ENCODE results near the gene LEKR1.
"Not testable (repeated sequence)": the region's sequence is repeated elsewhere in the genome, so short reads cannot be mapped to it uniquely, and the experiment has no call there.

LEKR1 gene

DNA sequence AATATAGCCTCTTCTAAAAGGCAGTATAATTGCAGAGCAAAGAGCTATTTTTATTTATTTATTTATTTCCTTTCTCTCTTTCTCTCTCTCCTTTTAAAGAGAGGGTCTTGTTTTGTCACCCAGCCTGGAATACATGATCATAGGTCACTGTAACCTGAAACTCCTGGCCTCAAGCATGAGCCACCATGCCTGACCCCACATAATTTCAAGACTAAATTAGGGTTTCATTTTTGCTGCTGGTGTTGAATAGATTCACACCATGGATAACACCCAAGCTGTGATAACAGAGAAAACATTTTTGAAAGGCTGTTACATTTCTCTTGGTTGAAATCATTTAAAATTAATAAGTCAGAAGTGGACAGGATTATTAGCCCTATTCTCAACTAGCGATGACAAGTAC lies 131.6 kb downstream of the LEKR1 start:
- ChIA-PET CTCF (no interaction called here), POLR2A (no interaction called here)
- no peak for DNase-seq (ENCODE audit: extremely low spot score)
- TF ChIP-seq SUZ12 (IDR thresholded peaks at IDR 0.05) (no peak), FOXM1 (IDR thresholded peaks at IDR 0.05; ENCODE audit: borderline replicate concordance) (no peak), ARNT (IDR thresholded peaks at IDR 0.05) (no peak), HDGF (IDR thresholded peaks at IDR 0.05; ENCODE audit: borderline replicate concordance) (no peak), LEF1 (IDR thresholded peaks at IDR 0.05; ENCODE audit: borderline replicate concordance) (no peak), SP1 (IDR thresholded peaks at IDR 0.05) (no peak)
- TF ChIP-seq, protein P1, sequence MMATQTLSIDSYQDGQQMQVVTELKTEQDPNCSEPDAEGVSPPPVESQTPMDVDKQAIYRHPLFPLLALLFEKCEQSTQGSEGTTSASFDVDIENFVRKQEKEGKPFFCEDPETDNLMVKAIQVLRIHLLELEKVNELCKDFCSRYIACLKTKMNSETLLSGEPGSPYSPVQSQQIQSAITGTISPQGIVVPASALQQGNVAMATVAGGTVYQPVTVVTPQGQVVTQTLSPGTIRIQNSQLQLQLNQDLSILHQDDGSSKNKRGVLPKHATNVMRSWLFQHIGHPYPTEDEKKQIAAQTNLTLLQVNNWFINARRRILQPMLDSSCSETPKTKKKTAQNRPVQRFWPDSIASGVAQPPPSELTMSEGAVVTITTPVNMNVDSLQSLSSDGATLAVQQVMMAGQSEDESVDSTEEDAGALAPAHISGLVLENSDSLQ (IDR thresholded peaks at IDR 0.05): no peak

DNA sequence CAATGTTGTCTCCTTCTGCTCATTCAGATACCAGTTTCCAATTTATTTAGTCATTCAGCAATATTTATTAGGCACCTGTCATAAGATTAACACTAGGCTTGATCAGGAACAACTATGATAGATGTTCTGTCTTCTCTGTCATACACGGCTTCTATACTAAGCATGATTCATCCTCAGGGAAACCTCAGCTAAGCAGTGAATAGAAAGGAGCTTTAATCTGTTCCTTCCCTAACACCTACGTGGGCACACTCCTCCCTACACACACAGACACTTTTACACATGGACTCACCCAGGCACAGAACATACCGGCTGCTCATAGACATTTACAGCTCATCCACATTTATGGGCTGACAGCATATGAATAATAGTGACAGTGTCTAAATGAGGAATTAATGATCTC lies 136.9 kb downstream of the LEKR1 start:
- ChIA-PET POLR2A (no interaction called here), CTCF (no interaction called here)
- no peak for TF ChIP-seq ELF4 (IDR thresholded peaks at IDR 0.05)
- TF ChIP-seq NFRKB (IDR thresholded peaks at IDR 0.05): no peak
- no peak for TF ChIP-seq SP1 (IDR thresholded peaks at IDR 0.05)
- TF ChIP-seq, protein P1 (IDR thresholded peaks at IDR 0.05): no peak
- no peak for TF ChIP-seq CTBP1 (IDR thresholded peaks at IDR 0.05; ENCODE audit: borderline replicate concordance)
- no peak for TF ChIP-seq TARDBP (IDR thresholded peaks at IDR 0.05)
- TF ChIP-seq BHLHE40 (IDR thresholded peaks at IDR 0.05; ENCODE audit: borderline replicate concordance): no peak
- TF ChIP-seq ZNF384 (IDR thresholded peaks at IDR 0.05): no peak
- TF ChIP-seq HDGF (IDR thresholded peaks at IDR 0.05; ENCODE audit: borderline replicate concordance): no peak
- TF ChIP-seq SUZ12 (IDR thresholded peaks at IDR 0.05): no peak
- DNase-seq (ENCODE audit: extremely low spot score): no peak

DNA sequence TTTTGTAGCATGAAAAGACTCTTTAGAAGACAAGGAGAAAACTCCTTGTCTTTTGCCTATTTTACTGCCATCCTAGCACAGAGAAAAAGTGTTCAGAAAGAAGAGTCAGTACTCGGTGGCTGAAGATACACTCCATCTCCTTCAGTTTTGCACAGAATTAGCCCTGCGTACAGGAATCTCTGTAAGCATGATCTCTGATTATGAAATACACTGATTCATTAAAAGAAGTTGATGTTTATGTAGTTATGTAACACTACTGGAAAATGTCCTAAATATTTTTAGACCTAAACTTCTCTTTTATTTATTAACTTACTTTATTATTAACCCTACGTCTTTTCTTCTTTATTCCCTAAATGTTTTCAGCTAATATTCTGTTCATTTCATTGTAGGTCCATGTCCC lies 138.4 kb downstream of the LEKR1 start:
- no peak for DNase-seq (ENCODE audit: extremely low spot score)
- TF ChIP-seq LEF1 (IDR thresholded peaks at IDR 0.05; ENCODE audit: borderline replicate concordance) (no peak), SP1 (IDR thresholded peaks at IDR 0.05) (no peak), ELF4 (IDR thresholded peaks at IDR 0.05) (no peak), FOXA1 (IDR thresholded peaks at IDR 0.05) (no peak), ZNF384 (IDR thresholded peaks at IDR 0.05) (no peak), SUZ12 (IDR thresholded peaks at IDR 0.05) (no peak), TARDBP (IDR thresholded peaks at IDR 0.05) (no peak)
- TF ChIP-seq, protein P1 (IDR thresholded peaks at IDR 0.05): no peak
- CTCF ChIA-PET: no interaction called here
- POLR2A ChIA-PET: no interaction called here

DNA sequence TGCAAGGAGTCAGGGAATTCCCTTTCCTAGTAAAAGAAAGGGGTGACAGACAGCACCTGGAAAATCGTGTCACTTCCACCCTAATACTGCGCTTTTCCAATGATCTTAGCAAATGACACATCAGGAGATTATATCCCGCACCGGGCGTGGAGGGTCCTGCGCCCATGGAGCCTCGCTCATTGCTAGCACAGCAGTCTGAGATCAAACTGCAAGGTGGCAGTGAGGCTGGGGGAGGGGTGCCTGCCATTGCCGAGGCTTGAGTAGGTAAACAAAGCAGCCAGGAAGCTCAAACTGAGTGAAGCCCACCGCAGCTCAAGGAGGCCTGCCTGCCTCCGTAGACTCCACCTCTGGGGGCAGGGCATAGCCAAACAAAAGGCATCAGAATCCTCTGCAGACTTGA lies 140.2 kb downstream of the LEKR1 start:
- DNase-seq (ENCODE audit: extremely low spot score); POLR2A ChIA-PET; CTCF ChIA-PET: not testable (repeated sequence)

DNA sequence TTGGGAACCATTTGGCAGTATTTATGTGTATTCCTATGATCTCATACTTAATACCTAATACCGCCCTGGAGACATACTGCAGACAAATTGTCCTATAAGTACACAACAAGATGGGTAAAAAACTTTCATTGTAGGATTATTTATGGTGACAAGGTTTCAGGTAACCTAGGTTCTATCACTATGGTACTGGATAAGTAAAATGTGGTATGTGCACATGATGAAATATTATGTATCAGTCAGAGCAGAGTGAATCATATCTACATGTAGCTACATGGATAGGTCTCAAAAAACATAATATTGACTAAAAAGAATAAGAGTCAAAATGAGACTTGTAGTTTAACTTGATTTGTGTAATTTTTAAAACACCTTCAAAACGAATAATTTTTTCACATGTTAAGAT lies 147.8 kb downstream of the LEKR1 start:
- ChIA-PET CTCF (interaction anchor here (0.9 kb wide), 1 partner anchor 25 kb away, joined by 3 read pairs; no protein-coding TSS in a partner anchor), POLR2A (no interaction called here)
- no peak for DNase-seq (ENCODE audit: extremely low spot score)
- no peak for TF ChIP-seq ELF4 (IDR thresholded peaks at IDR 0.05)
- no peak for TF ChIP-seq ARNT (IDR thresholded peaks at IDR 0.05)
- no peak for TF ChIP-seq HDGF (IDR thresholded peaks at IDR 0.05; ENCODE audit: borderline replicate concordance)
- TF ChIP-seq, protein P1 (IDR thresholded peaks at IDR 0.05): no peak
- TF ChIP-seq SP1 (IDR thresholded peaks at IDR 0.05): no peak
- no peak for TF ChIP-seq LEF1 (IDR thresholded peaks at IDR 0.05; ENCODE audit: borderline replicate concordance)
- TF ChIP-seq L3MBTL2 (conservative IDR thresholded peaks at IDR 0.05): no peak
- no peak for TF ChIP-seq NFRKB (IDR thresholded peaks at IDR 0.05)
- TF ChIP-seq FOXA1 (IDR thresholded peaks at IDR 0.05): no peak
- TF ChIP-seq FOXK2 (IDR thresholded peaks at IDR 0.05): no peak
- TF ChIP-seq CTBP1 (IDR thresholded peaks at IDR 0.05; ENCODE audit: borderline replicate concordance): no peak
- no peak for TF ChIP-seq TARDBP (IDR thresholded peaks at IDR 0.05)

DNA sequence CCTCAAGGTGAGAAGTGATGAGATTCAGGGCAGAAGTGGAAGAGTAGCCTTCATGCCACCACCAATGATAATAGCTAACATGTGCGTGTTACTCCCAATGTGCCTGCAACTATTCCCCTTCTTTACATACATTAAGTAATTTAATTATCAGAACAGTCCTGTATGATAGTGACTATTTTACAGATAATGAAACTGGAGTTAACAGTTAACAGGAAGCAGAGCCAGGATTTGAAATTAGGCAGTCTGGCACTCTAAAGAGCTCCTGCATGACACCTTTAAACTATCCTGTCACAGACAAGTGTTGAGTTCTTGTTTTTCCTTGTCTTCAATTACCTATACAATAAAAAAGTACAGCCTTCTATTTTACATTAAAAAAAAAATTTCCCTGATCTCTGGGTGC lies 148.8 kb downstream of the LEKR1 start:
- TF ChIP-seq BHLHE40 (IDR thresholded peaks at IDR 0.05; ENCODE audit: borderline replicate concordance): no peak
- no peak for TF ChIP-seq CTBP1 (IDR thresholded peaks at IDR 0.05; ENCODE audit: borderline replicate concordance)
- TF ChIP-seq HDGF (IDR thresholded peaks at IDR 0.05; ENCODE audit: borderline replicate concordance): no peak
- no peak for TF ChIP-seq SUZ12 (IDR thresholded peaks at IDR 0.05)
- no peak for TF ChIP-seq TARDBP (IDR thresholded peaks at IDR 0.05)
- TF ChIP-seq ELF4 (IDR thresholded peaks at IDR 0.05): no peak
- no peak for TF ChIP-seq SP1 (IDR thresholded peaks at IDR 0.05)
- no peak for TF ChIP-seq FOXA1 (IDR thresholded peaks at IDR 0.05)
- no peak for TF ChIP-seq LEF1 (IDR thresholded peaks at IDR 0.05; ENCODE audit: borderline replicate concordance)
- no peak for TF ChIP-seq L3MBTL2 (conservative IDR thresholded peaks at IDR 0.05)
- no peak for TF ChIP-seq ARNT (IDR thresholded peaks at IDR 0.05)
- TF ChIP-seq FOXM1 (IDR thresholded peaks at IDR 0.05; ENCODE audit: borderline replicate concordance): no peak
- TF ChIP-seq FOXK2 (IDR thresholded peaks at IDR 0.05): no peak
- CTCF ChIA-PET: no interaction called here
- DNase-seq (ENCODE audit: extremely low spot score): no peak
- POLR2A ChIA-PET: no interaction called here

DNA sequence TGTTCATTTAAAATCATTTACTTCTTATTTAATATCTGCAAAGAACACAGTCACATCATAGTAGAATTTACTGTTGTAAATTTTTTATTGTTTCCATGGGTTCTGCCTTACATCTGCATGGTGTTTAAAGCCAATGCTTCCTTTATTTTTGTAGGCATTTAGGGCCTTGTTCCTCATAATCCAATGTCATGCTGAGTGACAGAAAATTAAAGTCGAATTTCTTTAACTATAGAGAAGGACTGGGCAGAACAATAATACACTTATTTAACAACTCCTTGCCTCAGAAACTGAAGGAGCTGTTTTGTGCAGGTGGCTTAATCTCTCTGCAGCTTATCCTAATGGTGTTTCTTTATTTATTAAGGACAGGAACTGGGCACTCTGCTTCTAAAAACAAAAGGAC lies 149.6 kb downstream of the LEKR1 start:
- ChIA-PET CTCF (no interaction called here), POLR2A (no interaction called here)
- no peak for DNase-seq (ENCODE audit: extremely low spot score)
- TF ChIP-seq BHLHE40 (IDR thresholded peaks at IDR 0.05; ENCODE audit: borderline replicate concordance) (no peak), SP1 (IDR thresholded peaks at IDR 0.05) (no peak), ZNF384 (IDR thresholded peaks at IDR 0.05) (no peak), CTBP1 (IDR thresholded peaks at IDR 0.05; ENCODE audit: borderline replicate concordance) (no peak), FOXA1 (IDR thresholded peaks at IDR 0.05) (no peak), ELF4 (IDR thresholded peaks at IDR 0.05) (no peak), ARNT (IDR thresholded peaks at IDR 0.05) (no peak), FOXK2 (IDR thresholded peaks at IDR 0.05) (no peak), HDGF (IDR thresholded peaks at IDR 0.05; ENCODE audit: borderline replicate concordance) (no peak), FOXM1 (IDR thresholded peaks at IDR 0.05; ENCODE audit: borderline replicate concordance) (no peak), SUZ12 (IDR thresholded peaks at IDR 0.05) (no peak), TARDBP (IDR thresholded peaks at IDR 0.05) (no peak)
- TF ChIP-seq, protein P1 (IDR thresholded peaks at IDR 0.05): no peak

Measured in HEK293T (cell line).